Prostate gland (tissue), 2 donors: ENCODE data around the gene MYMK. TPM values are rescaled to one million over a fixed set of nuclear protein-coding genes. Genes with fewer than 3 reads are reported as not detected.

Source experiments
- DNase-seq: peaks from one replicate; pipeline ENCODE4 v3.0.0-alpha.2; 2019; ENCODE audit warnings: low spot score
- H3K27ac ChIP-seq, 2 donors: fragments of 200-600 bp; sonication (generic); 2 replicates each; pipeline ENCODE4 v1.5.1; 2017 to 2019
- H3K27me3 ChIP-seq: fragments of 200-600 bp; sonication (generic); replicated peaks from 2 replicates; pipeline ENCODE4 v1.5.1; 2019; ENCODE audit not compliant: insufficient read depth
- H3K36me3 ChIP-seq, 2 donors: fragments of 200-600 bp; sonication (generic); 1 replicate in 1 of 2; 2 replicates in 1 of 2; pipeline versions ENCODE4 v1.5.1 to v1.8.1; 2017 to 2019
- H3K4me1 ChIP-seq: fragments of 200-600 bp; sonication (generic); replicated peaks from 2 replicates; pipeline ENCODE4 v1.5.1; 2019
- H3K4me3 ChIP-seq, 2 donors: fragments of 200-600 bp; sonication (generic); 2 replicates each; pipeline ENCODE4 v1.5.1; 2017 to 2019
- H3K9me3 ChIP-seq: fragments of 200-600 bp; sonication (generic); 2 replicates; pipeline ENCODE4 v1.5.1; 2017
- POLR2A ChIP-seq: fragments of 450-650 bp; IDR thresholded peaks from one replicate; pipeline ENCODE4 v1.6.1; 2016; ENCODE audit warnings: antibody characterized with exemption, mild to moderate bottlenecking
- POLR2AphosphoS5 ChIP-seq: sonication (generic); formaldehyde crosslinking; IDR thresholded peaks from one replicate; pipeline ENCODE4 v1.6.1; 2017; ENCODE audit warnings: antibody characterized with exemption
- WGBS: methylation state at CpG from one replicate; pipeline ENCODE4 v1.1.5; 2018; 5-methylcytosine and 5-hydroxymethylcytosine counted together
- intact Hi-C: fragments of 100-400 bp; cut with DNase I; formaldehyde crosslinking; loops from one replicate; pipeline ENCODE4 v1.14.2; 2022
- total RNA-seq, 2 donors: library from RNA; depleted of rRNA; stranded (reverse); fragments of >200 nt; gene quantifications; one replicate each; pipeline ENCODE4 v1.1.0, GENCODE V29; 2016
- TF ChIP-seq, protein P1 (sequence below), 4 experiments: fragments of 200-600 bp in 2 of 4; fragments of 450-650 bp in 2 of 4; sonication (generic) in 2 of 4; IDR thresholded peaks; 1 replicate in 3 of 4; 2 replicates in 1 of 4; pipeline ENCODE4 v1.5.1; 2016 to 2019; ENCODE audit warnings: antibody characterized with exemption in 4 of 4, mild to moderate bottlenecking in 2 of 4, moderate library complexity in 2 of 4

Gene MYMK
- total RNA-seq, 2 donors from 2014 or later, result not detected

GRCh38 chr9:133546287-133546680 is 21.5 kb upstream of the MYMK start:
- 83% methylated on average over 7 of the region's 8 CpGs for WGBS
- no peaks in the 10 kb centered on the region for H3K36me3 ChIP-seq
- DNase-seq, result no peak
- no peak overlapping the region for H3K4me3 ChIP-seq
- H3K9me3 ChIP-seq, result no peaks in the 10 kb centered on the region
- intact Hi-C loops, result no loop called here
- no peaks in the 10 kb centered on the region for H3K27me3 ChIP-seq
- no peaks in the 10 kb centered on the region for H3K4me1 ChIP-seq
- H3K27ac ChIP-seq, result no peak overlapping the region
- TF ChIP-seq POLR2A, result no peak
- TF ChIP-seq, protein P1, sequence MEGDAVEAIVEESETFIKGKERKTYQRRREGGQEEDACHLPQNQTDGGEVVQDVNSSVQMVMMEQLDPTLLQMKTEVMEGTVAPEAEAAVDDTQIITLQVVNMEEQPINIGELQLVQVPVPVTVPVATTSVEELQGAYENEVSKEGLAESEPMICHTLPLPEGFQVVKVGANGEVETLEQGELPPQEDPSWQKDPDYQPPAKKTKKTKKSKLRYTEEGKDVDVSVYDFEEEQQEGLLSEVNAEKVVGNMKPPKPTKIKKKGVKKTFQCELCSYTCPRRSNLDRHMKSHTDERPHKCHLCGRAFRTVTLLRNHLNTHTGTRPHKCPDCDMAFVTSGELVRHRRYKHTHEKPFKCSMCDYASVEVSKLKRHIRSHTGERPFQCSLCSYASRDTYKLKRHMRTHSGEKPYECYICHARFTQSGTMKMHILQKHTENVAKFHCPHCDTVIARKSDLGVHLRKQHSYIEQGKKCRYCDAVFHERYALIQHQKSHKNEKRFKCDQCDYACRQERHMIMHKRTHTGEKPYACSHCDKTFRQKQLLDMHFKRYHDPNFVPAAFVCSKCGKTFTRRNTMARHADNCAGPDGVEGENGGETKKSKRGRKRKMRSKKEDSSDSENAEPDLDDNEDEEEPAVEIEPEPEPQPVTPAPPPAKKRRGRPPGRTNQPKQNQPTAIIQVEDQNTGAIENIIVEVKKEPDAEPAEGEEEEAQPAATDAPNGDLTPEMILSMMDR (IDR thresholded peaks at IDR 0.05), result no peak

GRCh38 chr9:133545494-133546286 is 20.9 kb upstream of the MYMK start:
- Histone ChIP-seq H3K27ac (no peak overlapping the region), H3K9me3 (no peaks in the 10 kb centered on the region), H3K4me3 (no peak overlapping the region), H3K4me1 (no peaks in the 10 kb centered on the region), H3K27me3 (no peaks in the 10 kb centered on the region), H3K36me3 (no peaks in the 10 kb centered on the region)
- intact Hi-C loops, result no loop called here
- TF ChIP-seq POLR2AphosphoS5 (no peak), POLR2A (no peak)
- TF ChIP-seq, protein P1 (IDR thresholded peaks at IDR 0.05), result no peak
- no peak for DNase-seq
- 46% methylated on average over 25 of the region's 25 CpGs for WGBS

GRCh38 chr9:133543772-133544467 is 19.2 kb upstream of the MYMK start:
- H3K27me3 ChIP-seq, result no peaks in the 10 kb centered on the region
- TF ChIP-seq POLR2A (no peak), POLR2AphosphoS5 (no peak)
- TF ChIP-seq, protein P1 (IDR thresholded peaks at IDR 0.05), result no peak
- DNase-seq, result no peak
- intact Hi-C loops, result no loop called here
- H3K4me3 ChIP-seq, result no peak overlapping the region
- no peaks in the 10 kb centered on the region for H3K9me3 ChIP-seq
- no peaks in the 10 kb centered on the region for H3K36me3 ChIP-seq
- H3K4me1 ChIP-seq, result no peaks in the 10 kb centered on the region
- no peak overlapping the region for H3K27ac ChIP-seq
- 73% methylated on average over 16 of the region's 16 CpGs for WGBS

- intact Hi-C loops, result no loop called here
- 92% methylated on average over 13 of the region's 13 CpGs for WGBS
- DNase-seq, result no peak
- no peak overlapping the region for H3K27ac ChIP-seq
- no peak for TF ChIP-seq POLR2A
- TF ChIP-seq, protein P1 (IDR thresholded peaks at IDR 0.05), result no peak
- TF ChIP-seq POLR2AphosphoS5, result no peak
- H3K36me3 ChIP-seq, result no peaks in the 10 kb centered on the region
- H3K27me3 ChIP-seq, result no peaks in the 10 kb centered on the region
- H3K4me1 ChIP-seq, result no peaks in the 10 kb centered on the region
- no peak overlapping the region for H3K4me3 ChIP-seq
- H3K9me3 ChIP-seq, result no peaks in the 10 kb centered on the region
Observed at GRCh38 chr9:133542002-133542401, 17.2 kb upstream of the MYMK start.

DNA sequence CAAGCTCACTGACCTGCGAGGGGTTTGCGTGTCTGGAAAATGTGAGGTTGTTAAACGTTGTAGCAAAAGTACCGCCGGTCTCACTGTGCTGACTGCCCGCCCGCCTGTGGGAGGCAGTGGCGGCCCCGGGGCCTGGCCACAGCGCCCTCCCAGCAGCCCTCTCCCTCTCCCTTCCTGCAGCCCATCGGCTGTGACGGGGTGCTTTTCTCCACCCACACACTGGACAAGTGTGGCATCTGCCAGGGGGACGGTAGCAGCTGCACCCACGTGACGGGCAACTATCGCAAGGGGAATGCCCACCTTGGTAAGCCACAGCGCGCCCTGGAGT is 15.9 kb upstream of the MYMK start:
- no peaks in the 10 kb centered on the region for H3K4me1 ChIP-seq
- no peaks in the 10 kb centered on the region for H3K36me3 ChIP-seq
- no peaks in the 10 kb centered on the region for H3K27me3 ChIP-seq
- no peak for TF ChIP-seq POLR2AphosphoS5
- TF ChIP-seq POLR2A, result no peak
- TF ChIP-seq, protein P1 (IDR thresholded peaks at IDR 0.05), result no peak
- 87% methylated on average over 18 of the region's 18 CpGs for WGBS
- intact Hi-C loops, result no loop called here
- DNase-seq, result no peak
- no peak overlapping the region for H3K27ac ChIP-seq
- no peak overlapping the region for H3K4me3 ChIP-seq
- no peaks in the 10 kb centered on the region for H3K9me3 ChIP-seq
